HG03457 (cell line): ENCODE measurements around the gene OLA1.
A peak's percentile ranks its signal among the peaks of the same experiment; 100 is the strongest.
"Not testable (repeated sequence)": the region's sequence is repeated elsewhere in the genome, so short reads cannot be mapped to it uniquely, and the experiment has no call there.

ENCODE experiments used
- ATAC-seq: cut with Tn5 transposase; IDR thresholded peaks from one replicate; pipeline ENCODE4 v1.9.1; 2021; ENCODE audit warnings: moderate number of reproducible peaks; ENCODE audit not compliant: unreplicated experiment

The OLA1 gene

GRCh38 chr2:174248187-174248997 lies at the start of gene OLA1:
Gene OLA1 (minus strand): TSS chr2:174248532. CDS start chr2:174246815, 1,717 bp downstream.
- peak; percentile 94 for ATAC-seq

GRCh38 chr2:174292908-174293307 lies 44.6 kb upstream of the OLA1 start:
- no peak for ATAC-seq

GRCh38 chr2:174286172-174286571 lies 37.8 kb upstream of the OLA1 start:
- ATAC-seq = no peak

GRCh38 chr2:174282441-174282840 lies 34.1 kb upstream of the OLA1 start:
- no peak for ATAC-seq

- ATAC-seq = no peak
These were observed 33.4 kb upstream of the OLA1 start for GRCh38 chr2:174281736-174282135.

- no peak for ATAC-seq
These were observed 32.3 kb upstream of the OLA1 start for GRCh38 chr2:174280596-174280995.

GRCh38 chr2:174270263-174270662 lies 21.9 kb upstream of the OLA1 start:
- not testable (repeated sequence) for ATAC-seq

GRCh38 chr2:174266288-174266687 lies 18.0 kb upstream of the OLA1 start:
- ATAC-seq = no peak

- ATAC-seq = no peak
These were observed 15.7 kb upstream of the OLA1 start for GRCh38 chr2:174263997-174264396.

GRCh38 chr2:174259981-174260380 lies 11.6 kb upstream of the OLA1 start:
- no peak for ATAC-seq

GRCh38 chr2:174254267-174254666 lies 5.9 kb upstream of the OLA1 start:
- ATAC-seq = no peak

- ATAC-seq = no peak
These were observed 763 bp upstream of the OLA1 start for GRCh38 chr2:174248998-174249592.

- ATAC-seq = peak; percentile 3
These were observed 702 bp downstream of the OLA1 start for GRCh38 chr2:174247474-174248186.

GRCh38 chr2:174246944-174247381 lies 1.4 kb downstream of the OLA1 start:
- ATAC-seq = no peak

GRCh38 chr2:174245628-174246027 lies 2.7 kb downstream of the OLA1 start:
- not testable (repeated sequence) for ATAC-seq

GRCh38 chr2:174245065-174245464 lies 3.3 kb downstream of the OLA1 start:
- ATAC-seq = no peak

GRCh38 chr2:174243812-174244211 lies 4.5 kb downstream of the OLA1 start:
- ATAC-seq = no peak

- ATAC-seq = no peak
These were observed 8.2 kb downstream of the OLA1 start for GRCh38 chr2:174240097-174240496.

GRCh38 chr2:174236429-174236828 lies 11.9 kb downstream of the OLA1 start:
- ATAC-seq = no peak

GRCh38 chr2:174235680-174236079 lies 12.7 kb downstream of the OLA1 start:
- ATAC-seq = no peak

- no peak for ATAC-seq
These were observed 14.5 kb downstream of the OLA1 start for GRCh38 chr2:174233771-174234275.

GRCh38 chr2:174227748-174228147 lies 20.6 kb downstream of the OLA1 start:
- no peak for ATAC-seq
